ENCODE measurements around the gene INPP4B. TPM values are rescaled to one million over a fixed set of nuclear protein-coding genes. Genes with fewer than 3 reads are reported as not detected.
"Not testable (repeated sequence)": the region's sequence is repeated elsewhere in the genome, so short reads cannot be mapped to it uniquely, and the experiment has no call there.

INPP4B gene
- polyA plus RNA-seq, 6 donors from 2014 or later, result 0.13 to 0.39 (median 0.16) TPM; not detected in 1

- DNase-seq (no peak), ATAC-seq (ENCODE audit: low read depth in 2 of 2) (no peak)
- H3K27ac Mint-ChIP-seq, result no peak overlapping the region
- no peak overlapping the region for H3K4me3 Mint-ChIP-seq
- H3K9me3 Mint-ChIP-seq, result no peaks in the 10 kb centered on the region
- peaks cover 4 to 8% (median 5%) of the 10 kb centered on the region in 3 donors for H3K27me3 Mint-ChIP-seq
- H3K36me3 Mint-ChIP-seq, result no peaks in the 10 kb centered on the region
- peaks cover 4 to 22% (median 21%) of the 10 kb centered on the region in 3 donors for H3K4me1 Mint-ChIP-seq
Observed at GRCh38 chr4:142402900-142403299, 443.2 kb downstream of the INPP4B start.

GRCh38 chr4:142402156-142402555 lies 443.9 kb downstream of the INPP4B start:
- no peak overlapping the region for H3K27ac Mint-ChIP-seq
- H3K4me1 Mint-ChIP-seq, result peaks cover 4 to 21% (median 19%) of the 10 kb centered on the region in 3 donors
- no peaks in the 10 kb centered on the region for H3K36me3 Mint-ChIP-seq

GRCh38 chr4:142397364-142397991 lies 448.6 kb downstream of the INPP4B start:
- not testable (repeated sequence) for H3K4me3 Mint-ChIP-seq; ATAC-seq (ENCODE audit: low read depth in 2 of 2); H3K9me3 Mint-ChIP-seq; DNase-seq; H3K36me3 Mint-ChIP-seq; H3K27ac Mint-ChIP-seq; H3K4me1 Mint-ChIP-seq; H3K27me3 Mint-ChIP-seq

More at GRCh38 chr4:142402156-142402555, 443.9 kb downstream of the INPP4B start:
- Mint-ChIP-seq H3K9me3 (no peaks in the 10 kb centered on the region), H3K27me3 (peaks cover 4 to 8% (median 5%) of the 10 kb centered on the region in 3 donors), H3K4me3 (no peak overlapping the region)
- ATAC-seq (ENCODE audit: low read depth in 2 of 2) (no peak), DNase-seq (no peak)

GRCh38 chr4:142396279-142396678 lies 449.8 kb downstream of the INPP4B start:
- Mint-ChIP-seq H3K27me3 (no peaks in the 10 kb centered on the region), H3K9me3 (peaks cover 0 to 4% (median 0%) of the 10 kb centered on the region in 7 donors), H3K4me1 (no peaks in the 10 kb centered on the region), H3K27ac (no peak overlapping the region), H3K4me3 (no peak overlapping the region), H3K36me3 (no peaks in the 10 kb centered on the region)
- DNase-seq (no peak), ATAC-seq (ENCODE audit: low read depth in 2 of 2) (no peak)

GRCh38 chr4:142393127-142393526 lies 453.0 kb downstream of the INPP4B start:
- no peak for DNase-seq
- Mint-ChIP-seq H3K27me3 (no peaks in the 10 kb centered on the region), H3K4me1 (no peaks in the 10 kb centered on the region), H3K4me3 (no peak overlapping the region), H3K36me3 (no peaks in the 10 kb centered on the region), H3K9me3 (peaks cover 0 to 9% (median 3%) of the 10 kb centered on the region in 7 donors), H3K27ac (no peak overlapping the region)
- ATAC-seq (ENCODE audit: low read depth in 2 of 2), result no peak

GRCh38 chr4:142386856-142387255 lies 459.2 kb downstream of the INPP4B start:
- Mint-ChIP-seq H3K27me3 (no peaks in the 10 kb centered on the region), H3K9me3 (peaks cover 0 to 9% (median 3%) of the 10 kb centered on the region in 7 donors), H3K4me3 (no peak overlapping the region), H3K4me1 (no peaks in the 10 kb centered on the region), H3K36me3 (no peaks in the 10 kb centered on the region), H3K27ac (no peak overlapping the region)
- DNase-seq (no peak), ATAC-seq (ENCODE audit: low read depth in 2 of 2) (no peak)

- Mint-ChIP-seq H3K36me3 (no peaks in the 10 kb centered on the region), H3K4me3 (no peak overlapping the region), H3K27me3 (no peaks in the 10 kb centered on the region), H3K27ac (no peak overlapping the region), H3K4me1 (no peaks in the 10 kb centered on the region), H3K9me3 (peaks cover 0 to 9% (median 3%) of the 10 kb centered on the region in 7 donors)
- ATAC-seq (ENCODE audit: low read depth in 2 of 2) (no peak), DNase-seq (no peak)
Observed at GRCh38 chr4:142386449-142386848, 459.7 kb downstream of the INPP4B start.

- H3K27me3 Mint-ChIP-seq, result no peaks in the 10 kb centered on the region
- H3K36me3 Mint-ChIP-seq, result no peaks in the 10 kb centered on the region
- H3K9me3 Mint-ChIP-seq, result peaks cover 0 to 5% (median 0%) of the 10 kb centered on the region in 7 donors
- no peak overlapping the region for H3K27ac Mint-ChIP-seq
- no peak overlapping the region for H3K4me3 Mint-ChIP-seq
- DNase-seq (no peak), ATAC-seq (ENCODE audit: low read depth in 2 of 2) (no peak)
- no peaks in the 10 kb centered on the region for H3K4me1 Mint-ChIP-seq
Observed at GRCh38 chr4:142383800-142384470, 462.2 kb downstream of the INPP4B start.

GRCh38 chr4:142383354-142383753 lies 462.7 kb downstream of the INPP4B start:
- Mint-ChIP-seq H3K27me3 (no peaks in the 10 kb centered on the region), H3K4me3 (no peak overlapping the region), H3K27ac (no peak overlapping the region), H3K9me3 (peaks cover 0 to 5% (median 0%) of the 10 kb centered on the region in 7 donors), H3K36me3 (no peaks in the 10 kb centered on the region), H3K4me1 (no peaks in the 10 kb centered on the region)
- no peak for ATAC-seq (ENCODE audit: low read depth in 2 of 2)
- DNase-seq, result no peak

- H3K4me1 Mint-ChIP-seq, result no peaks in the 10 kb centered on the region
- ATAC-seq (ENCODE audit: low read depth in 2 of 2) (no peak), DNase-seq (no peak)
- H3K4me3 Mint-ChIP-seq, result no peak overlapping the region
- no peaks in the 10 kb centered on the region for H3K27me3 Mint-ChIP-seq
- H3K36me3 Mint-ChIP-seq, result no peaks in the 10 kb centered on the region
- H3K9me3 Mint-ChIP-seq, result no peaks in the 10 kb centered on the region
- no peak overlapping the region for H3K27ac Mint-ChIP-seq
Observed at GRCh38 chr4:142380052-142380602, 466.0 kb downstream of the INPP4B start.

- Mint-ChIP-seq H3K9me3 (no peaks in the 10 kb centered on the region), H3K4me1 (no peaks in the 10 kb centered on the region), H3K36me3 (no peaks in the 10 kb centered on the region), H3K27ac (no peak overlapping the region), H3K27me3 (no peaks in the 10 kb centered on the region), H3K4me3 (no peak overlapping the region)
- DNase-seq, result no peak
- no peak for ATAC-seq (ENCODE audit: low read depth in 2 of 2)
Observed at GRCh38 chr4:142379277-142380051, 466.6 kb downstream of the INPP4B start.

- no peak for ATAC-seq (ENCODE audit: low read depth in 2 of 2)
Observed at GRCh38 chr4:142378179-142378578, 467.9 kb downstream of the INPP4B start.

GRCh38 chr4:142377342-142378091 lies 468.6 kb downstream of the INPP4B start:
- DNase-seq (no peak), ATAC-seq (ENCODE audit: low read depth in 2 of 2) (no peak)
- no peaks in the 10 kb centered on the region for H3K27me3 Mint-ChIP-seq
- H3K9me3 Mint-ChIP-seq, result no peaks in the 10 kb centered on the region
- H3K36me3 Mint-ChIP-seq, result no peaks in the 10 kb centered on the region
- H3K4me1 Mint-ChIP-seq, result no peaks in the 10 kb centered on the region
- no peak overlapping the region for H3K4me3 Mint-ChIP-seq
- H3K27ac Mint-ChIP-seq, result no peak overlapping the region

More at GRCh38 chr4:142378179-142378578, 467.9 kb downstream of the INPP4B start:
- Mint-ChIP-seq H3K9me3 (no peaks in the 10 kb centered on the region), H3K27me3 (no peaks in the 10 kb centered on the region), H3K4me3 (no peak overlapping the region), H3K27ac (no peak overlapping the region), H3K4me1 (no peaks in the 10 kb centered on the region), H3K36me3 (no peaks in the 10 kb centered on the region)
- no peak for DNase-seq
